HEK293T (cell line): ENCODE results near the gene PAPLN.

Experiments
- FOXA1 ChIP-seq: fragments of 450-650 bp; IDR thresholded peaks from 2 replicates; pipeline ENCODE4 v1.6.1; 2016; ENCODE audit warnings: mild to moderate bottlenecking
- FOXM1 ChIP-seq: fragments of 450-650 bp; IDR thresholded peaks from 2 replicates; pipeline ENCODE4 v1.6.1; 2017; ENCODE audit warnings: mild to moderate bottlenecking, borderline replicate concordance
- L3MBTL2 ChIP-seq: fragments of 450-650 bp; conservative IDR thresholded peaks from 2 replicates; pipeline ENCODE4 v1.6.1; 2016; ENCODE audit warnings: mild to moderate bottlenecking
- SP1 ChIP-seq: fragments of 450-650 bp; IDR thresholded peaks from 2 replicates; pipeline ENCODE4 v1.6.1; 2017

- no peak for TF ChIP-seq FOXM1
- no peak for TF ChIP-seq SP1
- TF ChIP-seq L3MBTL2 = no peak
- TF ChIP-seq FOXA1 = no peak
These were observed at the start of gene PAPLN for GRCh38 chr14:73237219-73237785.
